NT2/D1 (cell line): ENCODE results near the gene SH2D1B.

Source experiments
- SUZ12 ChIP-seq: IDR thresholded peaks from 2 replicates; pipeline ENCODE4 v1.6.1; 2011; ENCODE audit not compliant: insufficient read length, insufficient read depth; ENCODE audit errors: extremely low read depth
- ZNF274 ChIP-seq: IDR thresholded peaks from 2 replicates; pipeline ENCODE4 v1.6.1; 2011; ENCODE audit warnings: mild to moderate bottlenecking, low read depth, low read length

DNA sequence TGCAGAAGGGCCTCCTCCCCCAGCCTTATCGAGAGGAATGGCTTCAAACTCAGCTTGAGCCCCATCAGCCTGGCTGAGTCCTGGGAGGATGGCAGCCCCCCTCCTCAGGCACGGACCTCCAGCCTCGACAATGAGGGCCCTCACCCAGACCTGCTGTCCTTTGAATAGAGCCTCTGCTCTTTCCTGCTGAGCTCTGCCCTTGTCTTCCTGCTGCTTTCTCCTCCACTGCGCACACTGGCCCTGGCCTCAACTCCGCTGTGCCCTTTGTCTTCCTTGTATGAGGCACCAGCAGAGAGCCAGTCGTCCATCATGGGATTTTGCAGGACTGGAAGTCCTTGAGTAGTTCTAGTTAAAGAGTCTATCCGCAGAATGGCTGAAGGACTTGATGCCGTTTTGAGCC is 28.4 kb downstream of the SH2D1B start:
- TF ChIP-seq SUZ12 (no peak), ZNF274 (no peak)
